Kidney (tissue), 14 donors: ENCODE measurements around the gene ACVR1. TPM values are rescaled to one million over a fixed set of nuclear protein-coding genes. Genes with fewer than 3 reads are reported as not detected.

Source experiments
- DNase-seq, 5 donors: peaks; one replicate each; pipeline ENCODE4 v3.0.0-alpha.2; 2013 to 2020
- FAIRE-seq: peaks from 2 replicates; lab custom pipeline; 2012; peaks lifted over from hg19 to GRCh38; lab: Jason Lieb, UNC
- H3K27ac ChIP-seq, 2 donors: one replicate each; pipeline ENCODE4 v1.7.0; 2013; ENCODE audit warnings: low read depth in 2 of 2, low read length in 2 of 2, inconsistent platforms in 1 of 2
- H3K27me3 ChIP-seq: one replicate; pipeline ENCODE4 v1.7.1; 2013; ENCODE audit warnings: low read length, inconsistent platforms; ENCODE audit not compliant: control insufficient read depth, insufficient read depth
- H3K36me3 ChIP-seq, 3 donors: one replicate each; pipeline versions ENCODE4 v1.7.0 to v1.7.1; 2013; ENCODE audit warnings: low read length in 3 of 3, control low read depth in 1 of 3, inconsistent platforms in 1 of 3; ENCODE audit not compliant: insufficient read depth in 3 of 3, control insufficient read depth in 2 of 3
- H3K4me1 ChIP-seq, 3 donors: one replicate each; pipeline versions ENCODE4 v1.7.0 to v1.7.1; 2013; ENCODE audit warnings: low read length in 3 of 3, inconsistent platforms in 1 of 3, low read depth in 1 of 3; ENCODE audit not compliant: control insufficient read depth in 2 of 3, insufficient read depth in 2 of 3
- H3K4me3 ChIP-seq, 3 donors: one replicate each; pipeline versions ENCODE4 v1.7.0 to v1.8.1; 2013; ENCODE audit warnings: low read length in 3 of 3, control low read depth in 1 of 3, inconsistent platforms in 1 of 3
- H3K9ac ChIP-seq, 3 donors: one replicate each; pipeline versions ENCODE4 v1.7.0 to v1.7.1; 2013; ENCODE audit warnings: low read length in 3 of 3, control low read depth in 1 of 3, inconsistent platforms in 1 of 3
- H3K9me3 ChIP-seq, 3 donors: one replicate each; pipeline versions ENCODE4 v1.7.0 to v1.7.1; 2013; ENCODE audit warnings: low read length in 3 of 3, control low read depth in 1 of 3, inconsistent platforms in 1 of 3; ENCODE audit not compliant: control insufficient read depth in 2 of 3, insufficient read depth in 1 of 3
- CTCF ChIP-seq: IDR thresholded peaks from 3 replicates; pipeline ENCODE4 v1.5.1; 2012; ENCODE audit warnings: mild to moderate bottlenecking, moderate library complexity, borderline replicate concordance; ENCODE audit not compliant: insufficient read depth; ENCODE audit errors: extremely low read depth
- intact Hi-C: fragments of 100-400 bp; cut with DNase I; formaldehyde crosslinking; loops from one replicate; pipeline ENCODE4 v1.11.1; 2022
- polyA plus RNA-seq: library from polyadenylated mRNA; stranded (reverse); fragments of 350-450 nt; fragmentation: Illumina TruSeq; extraction: RNeasy Lipid Tissue Mini Kit (QIAGEN cat#74804); gene quantifications from one replicate; pipeline ENCODE4 v1.2.3, GENCODE V29; 2014; ENCODE audit warnings: low read depth, low replicate concordance; ENCODE audit not compliant: insufficient read depth
- total RNA-seq: library from RNA; stranded (reverse); fragmentation: NEBNext Ultra II Directional; extraction: Animal tissue kit (Norgen Biotek cat#: 25700); gene quantifications from one replicate; pipeline ENCODE4 v1.2.1, GENCODE V29; 2021
- donor health status: control.
- donor health status: control.
- donor health status: control.
- donor health status: control.
- donor health status: control.
- donor health status: DM: yes; HTN: yes; CAD: no.
- donor health status: Normal renal cell carcinoma (clear cell type).

ACVR1 gene
- total and polyA plus RNA-seq, 2 donors from 2014 or later = 16.3 to 38.3 TPM

GRCh38 chr2:157853211-157853610 lies 22.9 kb downstream of the ACVR1 start:
- intact Hi-C loops = no loop called here
- no peaks in the 10 kb centered on the region for H3K27me3 ChIP-seq
- H3K27ac ChIP-seq = no peak overlapping the region
- no peak for TF ChIP-seq CTCF
- FAIRE-seq (no peak), DNase-seq (no peak)
- no peak overlapping the region for H3K4me3 ChIP-seq
- peaks cover 0 to 10% (median 0%) of the 10 kb centered on the region in 3 donors for H3K4me1 ChIP-seq
- no peaks in the 10 kb centered on the region for H3K36me3 ChIP-seq
- H3K9ac ChIP-seq = no peak overlapping the region
- H3K9me3 ChIP-seq = no peaks in the 10 kb centered on the region

GRCh38 chr2:157849591-157849990 lies 26.5 kb downstream of the ACVR1 start:
- FAIRE-seq (no peak), DNase-seq (no peak)
- Histone ChIP-seq H3K36me3 (no peaks in the 10 kb centered on the region), H3K4me1 (peaks cover 0 to 11% (median 2%) of the 10 kb centered on the region in 3 donors), H3K9ac (no peak overlapping the region), H3K27me3 (no peaks in the 10 kb centered on the region), H3K4me3 (no peak overlapping the region), H3K9me3 (no peaks in the 10 kb centered on the region), H3K27ac (no peak overlapping the region)
- no peak for TF ChIP-seq CTCF
- intact Hi-C loops = no loop called here

- no peak overlapping the region for H3K4me3 ChIP-seq
- no peaks in the 10 kb centered on the region for H3K27me3 ChIP-seq
- TF ChIP-seq CTCF = no peak
- intact Hi-C loops = no loop called here
- no peak overlapping the region for H3K27ac ChIP-seq
- no peak for DNase-seq
- no peak overlapping the region for H3K9ac ChIP-seq
- peaks cover 0 to 19% (median 2%) of the 10 kb centered on the region in 3 donors for H3K4me1 ChIP-seq
- H3K36me3 ChIP-seq = no peaks in the 10 kb centered on the region
- no peak for FAIRE-seq
- H3K9me3 ChIP-seq = no peaks in the 10 kb centered on the region
Observed at GRCh38 chr2:157848213-157848612, 27.9 kb downstream of the ACVR1 start.

- FAIRE-seq (no peak), DNase-seq (no peak)
- no peak overlapping the region for H3K27ac ChIP-seq
- intact Hi-C loops = no loop called here
- H3K27me3 ChIP-seq = no peaks in the 10 kb centered on the region
- TF ChIP-seq CTCF = no peak
- no peaks in the 10 kb centered on the region for H3K9me3 ChIP-seq
- H3K4me1 ChIP-seq = peaks cover 0 to 45% (median 18%) of the 10 kb centered on the region in 3 donors
- no peak overlapping the region for H3K4me3 ChIP-seq
- H3K9ac ChIP-seq = no peak overlapping the region
- no peaks in the 10 kb centered on the region for H3K36me3 ChIP-seq
Observed at GRCh38 chr2:157845081-157845480, 31.0 kb downstream of the ACVR1 start.
